ENCODE results near the gene SLC39A1.

SLC39A1 gene

DNA sequence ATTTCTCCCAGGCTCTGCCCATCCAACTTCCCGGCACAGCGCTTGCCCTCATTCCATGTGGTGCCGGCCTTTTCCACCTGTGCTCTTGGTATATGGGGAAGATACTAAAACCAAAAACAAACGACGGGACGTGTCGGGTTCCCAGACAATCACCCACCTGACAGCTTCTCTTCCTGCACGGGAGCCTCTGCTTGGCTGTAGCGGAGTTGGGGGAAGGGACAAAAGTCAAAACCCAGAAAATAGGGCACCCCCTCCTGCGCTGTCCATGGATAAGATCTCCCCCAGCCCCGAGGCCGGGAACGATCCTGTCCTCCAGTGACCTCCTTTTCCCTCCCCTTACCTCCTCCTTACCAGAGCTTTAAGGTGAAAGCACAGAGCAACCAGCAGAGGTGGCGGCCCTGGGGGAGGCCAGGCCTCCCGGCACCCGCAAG is 13.5 kb upstream of the SLC39A1 start:
- ATAC-seq, result peak in 1 of 2 donors; percentile 2

DNA sequence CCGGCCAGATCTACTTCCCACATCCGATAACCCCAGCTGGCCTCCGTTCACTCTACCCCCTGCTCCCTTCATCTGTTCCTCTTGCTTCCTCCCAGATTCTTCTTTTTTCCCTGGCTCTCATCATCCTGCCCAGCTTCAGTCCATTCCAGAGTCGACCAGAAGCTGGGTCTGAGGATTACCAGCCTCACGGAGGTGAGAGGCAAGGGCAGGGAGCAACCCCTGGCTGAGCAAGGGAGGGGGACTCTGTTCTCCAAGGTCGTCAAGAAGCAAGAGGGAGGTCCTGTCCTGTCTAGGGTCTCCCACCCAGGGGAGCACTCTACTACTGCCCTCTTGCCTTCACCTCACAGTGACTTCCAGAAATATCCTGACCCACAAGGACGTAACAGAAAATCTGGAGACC is 10.2 kb upstream of the SLC39A1 start:
- no peak for ATAC-seq

DNA sequence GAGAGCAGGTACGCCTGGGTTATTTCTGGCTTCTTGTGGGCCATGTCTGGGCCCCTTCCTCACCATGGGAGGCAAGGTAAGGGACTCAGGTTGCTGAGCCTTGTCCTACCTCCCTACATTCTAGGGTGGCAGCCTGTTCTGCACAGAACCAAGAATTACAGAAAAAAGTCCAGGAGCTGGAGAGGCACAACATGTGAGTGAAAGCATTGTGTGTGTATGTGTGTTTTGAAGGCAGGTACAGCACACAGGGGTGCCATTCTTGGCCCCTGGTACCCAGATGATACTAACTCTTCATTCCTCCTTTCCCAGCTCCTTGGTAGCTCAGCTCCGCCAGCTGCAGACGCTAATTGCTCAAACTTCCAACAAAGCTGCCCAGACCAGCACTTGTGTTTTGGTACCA is 9.7 kb upstream of the SLC39A1 start:
- no peak for ATAC-seq

DNA sequence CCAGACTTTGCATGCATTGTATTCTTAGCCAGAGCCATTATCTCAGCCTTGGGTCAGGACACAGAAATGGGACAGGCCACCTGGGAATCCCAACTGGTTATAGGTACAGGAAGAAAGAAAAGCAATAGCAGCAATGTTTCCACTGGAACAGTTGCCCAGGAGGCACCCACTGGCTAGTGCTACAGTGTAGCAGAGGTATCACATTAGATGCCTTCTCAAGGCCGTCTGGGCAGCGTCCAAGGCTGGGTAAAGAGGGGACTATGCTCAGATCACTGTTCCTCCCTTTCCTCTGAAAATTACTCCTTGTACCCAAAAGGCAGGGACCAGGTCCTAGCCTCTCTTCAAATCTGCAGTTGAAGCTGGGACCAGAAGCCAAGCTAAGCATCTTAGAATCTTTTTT is 7.0 kb upstream of the SLC39A1 start:
- no peak for ATAC-seq

DNA sequence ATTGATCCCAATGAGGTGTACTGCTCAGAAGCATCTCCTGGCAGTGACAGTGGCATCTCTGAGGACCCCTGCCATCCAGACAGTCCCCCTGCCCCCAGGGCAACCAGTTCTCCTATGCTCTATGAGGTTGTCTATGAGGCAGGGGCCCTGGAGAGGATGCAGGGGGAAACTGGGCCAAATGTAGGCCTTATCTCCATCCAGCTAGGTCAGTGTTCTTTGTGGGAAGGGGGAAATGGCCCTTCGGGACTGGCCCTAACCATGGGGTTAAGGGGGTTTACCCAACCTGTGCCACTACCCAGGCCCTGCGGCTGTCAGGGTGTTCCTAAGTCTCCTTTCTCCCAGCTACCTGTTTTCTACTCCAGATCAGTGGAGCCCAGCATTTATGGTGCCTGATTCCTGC is 5.6 kb upstream of the SLC39A1 start:
- ATAC-seq, result no peak

DNA sequence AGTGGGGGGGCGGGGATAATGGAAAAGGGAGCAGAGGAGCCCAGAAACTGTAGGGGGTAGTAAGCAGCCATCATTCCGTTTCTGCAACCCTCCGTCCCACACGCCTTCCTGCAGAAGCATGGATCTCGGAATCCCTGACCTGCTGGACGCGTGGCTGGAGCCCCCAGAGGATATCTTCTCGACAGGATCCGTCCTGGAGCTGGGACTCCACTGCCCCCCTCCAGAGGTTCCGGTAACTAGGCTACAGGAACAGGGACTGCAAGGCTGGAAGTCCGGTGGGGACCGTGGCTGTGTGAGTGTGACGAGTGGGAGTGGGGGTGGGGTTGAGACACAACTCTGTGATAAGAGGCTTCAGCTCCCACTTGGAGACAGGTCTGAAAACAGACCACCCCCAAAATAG is 5.1 kb upstream of the SLC39A1 start:
- ATAC-seq, result no peak

DNA sequence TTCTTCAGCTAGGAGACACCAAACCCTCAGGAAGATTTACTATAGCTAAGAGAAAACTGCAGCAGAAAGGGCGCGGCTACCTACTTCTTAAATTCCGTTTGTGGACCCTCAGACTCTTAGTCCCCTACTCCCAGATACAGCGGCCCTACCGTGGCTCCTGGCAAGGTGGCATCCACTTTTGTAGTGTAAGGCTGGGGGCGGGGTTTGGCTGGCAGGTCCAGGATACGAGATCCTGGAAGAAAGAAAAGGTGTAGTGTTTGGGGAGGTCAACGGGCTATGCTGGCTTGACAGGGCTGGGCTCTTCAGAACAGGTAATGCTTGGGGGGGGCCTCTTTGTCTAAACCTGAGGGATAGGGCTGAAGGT is 4.6 kb upstream of the SLC39A1 start:
- ATAC-seq, result no peak

DNA sequence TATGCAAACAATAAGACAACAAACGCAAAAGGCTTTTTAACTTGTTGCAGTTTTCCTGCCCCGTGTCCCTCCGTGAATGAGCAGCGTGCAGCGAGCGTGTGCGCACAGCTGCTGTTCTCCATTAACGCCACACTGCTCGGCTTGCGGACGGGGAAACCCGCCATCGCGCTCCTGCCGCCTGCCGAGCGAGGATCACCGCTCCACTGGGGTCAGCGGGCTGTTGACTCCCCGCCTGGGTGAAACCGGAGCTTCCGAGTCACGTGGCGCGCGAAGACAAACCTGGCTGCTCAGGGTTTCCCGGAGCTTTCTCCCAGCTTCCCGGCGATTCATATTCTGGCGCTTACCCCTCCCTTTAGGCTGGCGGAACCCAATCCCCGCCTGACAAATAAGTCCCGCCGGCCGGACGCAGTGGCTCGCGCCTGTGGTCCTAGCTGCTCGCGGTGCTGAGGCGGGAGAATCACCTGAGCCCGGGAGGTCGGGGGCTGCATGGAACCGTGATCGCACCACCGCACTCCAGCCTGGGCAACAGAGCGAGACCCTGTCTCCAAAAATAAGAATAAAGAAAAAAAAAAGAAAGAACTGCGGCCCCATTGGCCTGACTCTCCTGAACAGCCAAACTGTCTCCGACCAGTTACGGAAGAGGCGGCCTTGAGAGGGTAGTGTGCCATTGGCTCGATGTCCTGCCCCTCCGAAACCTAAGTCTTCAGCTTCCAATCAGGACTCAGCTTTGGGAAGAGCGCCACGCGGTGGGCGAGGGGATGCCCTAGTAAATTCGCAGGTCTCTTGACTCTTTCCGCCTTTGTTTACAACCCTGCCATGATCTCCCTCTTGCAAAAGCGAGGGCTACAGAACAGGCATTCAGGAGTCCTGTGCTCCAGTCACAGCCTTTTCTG is 4.0 kb upstream of the SLC39A1 start, which contains the start of gene CREB3L4:
Gene CREB3L4, plus strand, starts transcription at position 796 of the 893 bp plus-strand sequence. CDS start 624 bp downstream, outside the sequence.
- peak; percentile 88 to 91 for ATAC-seq

DNA sequence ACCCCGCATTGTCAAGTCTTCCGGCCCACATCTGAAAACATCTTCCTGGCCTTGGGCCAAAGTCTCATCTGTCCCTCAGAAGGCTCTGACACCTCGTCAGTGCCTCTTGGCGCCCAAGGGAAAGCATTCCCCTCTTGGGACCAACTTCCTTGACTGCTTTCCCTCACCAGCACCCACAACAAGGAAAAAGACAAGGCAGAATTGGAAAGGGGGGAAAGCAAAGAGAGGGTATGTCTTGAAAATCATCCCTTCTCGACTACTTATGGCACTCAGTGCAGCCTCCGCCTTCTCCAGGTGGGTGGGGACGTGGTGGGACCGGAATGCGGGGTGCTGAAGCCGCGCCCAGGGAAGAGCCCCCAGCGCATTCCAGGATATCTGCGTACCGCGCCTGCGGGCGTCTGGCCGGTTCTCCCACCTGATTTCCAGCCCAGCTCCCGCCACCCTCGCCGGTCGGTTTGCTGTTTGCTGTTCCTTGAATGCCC is 554 bp upstream of the SLC39A1 start:
- ATAC-seq, result no peak

DNA sequence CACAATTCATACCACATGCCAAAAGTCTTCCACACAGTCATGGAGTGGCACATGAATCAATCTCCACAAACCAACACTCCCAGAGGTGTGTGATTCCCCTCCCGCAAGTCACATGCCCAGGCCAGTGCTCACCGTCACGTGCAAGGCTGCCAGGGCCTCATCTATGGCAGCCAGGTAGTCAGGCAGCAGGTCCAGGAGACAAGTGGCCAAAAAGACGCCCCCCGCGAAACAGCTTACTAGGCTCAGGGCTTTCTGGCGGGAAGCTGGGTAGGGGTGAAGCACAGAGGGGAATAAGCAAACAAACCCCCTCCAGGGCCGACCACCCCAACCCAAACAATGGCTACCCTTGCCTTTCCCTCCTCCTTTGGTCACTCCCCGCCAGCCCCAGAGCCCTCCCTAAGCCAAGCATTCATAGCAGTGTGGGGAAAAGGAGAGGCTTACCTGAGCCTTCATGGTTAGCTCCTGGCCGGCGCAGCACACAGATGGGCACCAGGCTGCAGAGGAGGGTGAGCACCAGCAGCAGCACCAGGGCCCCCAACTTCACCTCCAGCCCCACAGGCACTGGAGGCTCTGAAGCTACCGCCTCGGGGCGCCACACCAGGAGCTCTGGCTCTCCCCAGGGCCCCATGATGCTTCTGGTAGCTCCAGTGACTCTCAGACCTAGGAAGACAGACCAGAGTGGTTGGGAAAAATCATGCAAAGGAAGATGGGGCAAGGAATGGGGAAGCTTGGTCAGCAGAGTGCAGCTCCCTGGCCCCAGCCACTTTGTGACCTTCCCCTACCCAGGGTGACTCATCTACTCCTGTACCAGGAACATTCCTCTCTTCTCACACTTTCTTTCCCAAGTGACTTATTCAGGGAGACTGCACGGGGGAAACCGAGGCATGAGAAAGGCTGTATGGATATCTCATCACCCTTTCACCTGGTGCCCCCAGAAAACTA is 978 bp downstream of the SLC39A1 start:
- ATAC-seq, result no peak

DNA sequence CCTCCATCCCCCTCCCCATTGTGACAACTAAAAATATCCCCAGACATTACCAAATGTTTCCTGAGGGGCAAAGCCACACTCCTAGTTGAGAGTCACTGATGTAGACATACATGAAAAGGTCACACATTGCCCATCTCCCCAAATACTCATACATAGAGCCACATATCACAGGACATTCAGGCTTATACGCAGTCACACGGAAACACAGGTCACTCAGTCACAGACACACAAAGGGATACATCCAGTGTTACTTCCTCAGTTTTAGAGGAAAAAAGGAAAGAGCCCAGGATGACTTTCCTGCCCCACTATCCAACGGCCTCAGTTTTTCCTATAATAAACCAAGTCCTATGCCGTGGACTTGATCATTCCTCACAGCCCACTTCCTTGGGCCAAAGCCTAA is 1.9 kb downstream of the SLC39A1 start:
- no peak for ATAC-seq

DNA sequence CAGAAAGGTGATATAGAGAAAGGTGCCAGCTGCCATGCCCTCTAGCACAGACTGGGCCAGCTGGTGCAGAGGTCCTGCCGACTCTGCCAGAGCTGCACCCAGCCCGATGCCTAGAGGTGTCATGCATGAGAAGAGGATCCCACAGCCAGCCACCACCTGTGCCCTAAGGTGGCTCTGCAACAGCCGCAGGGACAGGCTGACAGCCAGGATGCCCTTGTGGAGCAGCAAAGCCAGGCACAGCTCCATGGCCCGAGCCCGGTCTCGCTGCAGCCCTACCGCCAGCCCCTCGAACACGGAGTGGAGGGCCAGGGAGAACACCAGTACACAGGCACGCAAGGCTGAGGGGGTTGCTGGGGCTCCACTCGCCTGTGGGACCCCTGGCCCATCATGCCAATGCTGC is 3.1 kb downstream of the SLC39A1 start:
- no peak for ATAC-seq

DNA sequence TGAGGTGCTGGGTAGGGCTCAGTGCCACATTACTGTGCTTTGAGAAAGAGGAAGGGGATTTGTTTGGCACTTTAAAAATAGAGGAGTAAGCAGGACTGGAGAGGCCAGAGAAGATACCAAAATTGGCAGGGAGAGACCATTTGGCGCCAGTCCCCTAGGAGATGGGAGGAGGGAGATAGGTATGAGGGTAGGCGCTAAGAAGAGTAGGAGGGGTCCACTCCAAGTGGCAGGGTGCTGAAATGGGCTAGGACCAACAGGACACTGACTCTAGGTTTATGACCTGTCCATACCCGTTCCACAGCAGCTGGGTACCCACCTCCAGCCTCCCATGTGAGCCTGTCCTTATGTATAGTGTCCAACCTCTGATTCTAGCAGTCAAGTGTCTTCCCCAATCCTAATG is 3.9 kb downstream of the SLC39A1 start:
- ATAC-seq, result no peak

DNA sequence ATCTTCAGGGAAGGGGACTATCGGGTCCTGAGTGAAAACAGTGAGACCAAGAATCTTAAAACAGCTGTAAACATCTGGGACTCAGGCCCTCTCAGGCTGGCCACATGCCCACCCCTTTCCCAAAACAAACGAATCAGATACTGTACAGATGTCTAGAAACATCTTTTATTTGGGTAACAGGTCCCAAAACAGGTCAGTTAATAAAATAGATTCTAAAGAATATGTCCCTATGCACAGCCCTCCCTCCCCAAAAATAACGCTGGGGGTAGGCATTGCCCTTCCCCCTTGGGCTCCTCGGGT is 4.4 kb downstream of the SLC39A1 start:
- ATAC-seq, result no peak

DNA sequence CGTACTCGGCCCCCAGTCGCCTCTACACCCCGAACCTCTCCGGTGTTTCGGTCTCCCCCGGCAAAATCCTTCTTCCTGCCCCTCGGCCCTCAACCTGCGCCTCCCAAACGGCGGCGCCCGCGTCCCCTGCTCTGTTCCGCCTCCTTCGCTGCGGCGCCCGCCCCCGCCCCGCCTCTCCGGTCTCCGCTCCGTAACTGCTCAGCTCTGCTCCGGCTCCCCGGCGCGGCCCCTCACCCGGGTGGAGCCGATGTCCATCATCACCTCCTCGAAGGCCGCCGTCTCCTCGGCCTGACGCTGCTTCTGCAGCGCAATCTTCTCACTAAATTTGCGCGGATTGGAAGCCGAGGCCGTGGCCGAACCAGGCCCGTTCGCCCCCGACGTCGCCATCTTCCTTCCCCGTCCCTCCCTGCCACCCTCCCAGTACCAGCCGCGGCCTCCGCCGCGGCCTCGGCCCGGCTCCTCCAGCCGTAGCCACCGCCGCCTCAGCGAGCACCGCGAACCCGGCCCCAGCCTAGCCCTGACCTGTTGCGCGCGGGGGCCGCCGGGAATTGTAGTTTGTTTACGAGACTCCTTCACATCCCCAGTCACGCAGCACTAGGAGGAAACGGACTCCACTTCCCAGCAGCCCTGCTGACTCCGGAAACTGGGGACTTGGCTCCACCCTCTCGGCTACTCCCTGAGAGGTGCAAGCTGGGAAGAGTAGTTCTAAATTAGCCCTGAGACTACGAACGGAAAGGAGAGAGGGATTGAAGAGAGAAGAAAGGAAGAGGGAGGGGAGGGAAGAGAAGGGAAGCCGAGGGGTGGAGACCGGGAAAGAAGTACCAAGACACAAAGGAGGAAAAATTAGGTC is 5.0 kb downstream of the SLC39A1 start, which contains the start of gene CRTC2:
Gene CRTC2, minus strand, starts transcription at position 502 of the 850 bp plus-strand sequence. Its CDS starts 115 bp downstream, at position 387.
- peak; percentile 93 for ATAC-seq

DNA sequence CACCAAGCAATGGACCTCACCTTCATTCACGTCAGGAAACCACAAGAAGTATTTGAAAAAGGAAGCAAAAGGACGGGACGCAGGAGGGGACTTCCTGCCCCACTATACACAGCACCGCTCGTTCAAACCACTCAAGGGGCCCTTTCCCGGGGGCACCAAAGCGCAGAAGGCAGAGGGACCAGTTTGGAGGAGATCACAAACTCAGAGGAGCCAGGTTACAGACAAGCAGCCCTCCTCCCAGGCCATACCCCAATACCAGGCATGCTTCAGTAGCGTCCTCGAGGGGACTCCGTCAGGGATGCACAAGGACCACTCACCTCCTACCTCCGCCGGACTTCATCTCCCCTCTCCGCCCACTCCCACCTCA is 5.6 kb downstream of the SLC39A1 start:
- ATAC-seq, result peak; percentile 3 to 13

DNA sequence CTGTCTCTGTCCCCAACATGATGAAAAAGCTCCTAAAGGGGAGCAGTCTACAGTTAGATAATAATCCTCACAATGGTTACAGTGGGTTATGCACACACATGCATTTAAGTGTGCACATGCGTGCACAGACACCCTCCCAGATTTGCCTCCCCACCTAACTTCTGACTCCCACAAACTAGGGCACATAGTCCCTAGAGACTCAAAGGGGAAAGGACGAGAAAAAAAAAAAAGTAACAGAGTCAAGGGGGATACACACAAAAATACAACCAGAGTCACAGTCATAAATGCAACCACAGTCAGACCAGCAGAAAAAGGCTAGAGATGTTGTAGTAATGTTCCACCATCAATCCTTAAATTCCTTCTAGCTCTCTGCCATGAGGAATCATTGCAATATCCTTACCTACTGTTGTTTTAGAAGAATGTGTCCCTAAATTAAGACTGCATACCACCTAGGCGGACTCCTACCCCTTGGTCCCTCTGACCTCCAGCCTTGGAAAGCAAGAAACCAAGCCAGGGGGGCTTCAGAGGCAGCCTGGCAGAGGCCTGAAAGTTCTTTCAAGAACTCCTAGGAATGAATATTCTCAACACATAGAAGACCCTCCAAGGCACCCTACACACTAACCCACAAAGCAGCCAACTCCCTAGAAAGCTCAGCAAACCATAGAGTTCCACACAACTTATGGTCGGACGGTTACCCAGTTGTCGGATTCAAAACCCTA is 6.2 kb downstream of the SLC39A1 start:
- ATAC-seq, result no peak

DNA sequence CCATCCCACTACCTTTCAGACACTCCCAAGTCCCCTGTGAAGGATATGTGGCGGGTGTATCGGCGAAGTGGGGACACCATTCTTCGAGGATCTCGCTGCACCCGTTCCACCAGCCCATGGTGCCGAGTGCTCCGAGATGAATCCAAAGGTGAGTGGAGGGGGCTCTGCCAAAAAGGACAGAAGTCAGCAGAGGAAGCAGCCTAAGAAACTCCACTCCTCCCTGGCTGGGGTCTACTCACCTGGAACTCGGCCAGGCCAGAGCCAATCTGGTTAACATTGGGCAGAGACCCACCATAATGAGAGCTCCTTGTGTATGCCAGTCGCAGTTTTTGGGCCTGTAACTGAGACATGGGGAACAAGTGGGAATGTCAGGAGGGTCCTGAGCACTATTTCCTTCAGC is 8.5 kb downstream of the SLC39A1 start:
- ATAC-seq, result no peak

DNA sequence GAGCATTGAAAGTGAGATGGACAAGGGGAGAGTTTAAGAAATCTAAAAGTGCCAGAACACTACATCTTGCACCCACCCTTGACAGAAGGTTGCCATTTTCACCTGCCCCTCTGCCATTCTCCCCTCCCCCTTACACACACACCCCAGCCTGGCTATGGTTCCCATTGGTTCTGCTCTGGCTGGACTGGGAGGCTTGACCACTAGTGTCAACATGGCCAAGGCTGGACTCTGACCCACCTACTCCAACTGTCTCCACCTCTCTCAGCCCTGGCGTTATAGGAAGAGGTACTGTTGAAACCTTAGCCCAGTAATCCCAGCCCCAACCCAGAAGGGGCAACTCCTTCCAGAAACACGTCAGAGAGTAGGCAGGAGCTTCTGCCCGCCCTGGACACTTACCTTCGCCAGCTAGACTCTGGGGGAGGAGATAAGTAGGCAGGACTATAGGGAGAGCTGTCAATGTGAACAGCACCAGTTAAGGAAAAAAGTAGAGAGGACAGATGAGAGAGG is 9.4 kb downstream of the SLC39A1 start:
- no peak for ATAC-seq

DNA sequence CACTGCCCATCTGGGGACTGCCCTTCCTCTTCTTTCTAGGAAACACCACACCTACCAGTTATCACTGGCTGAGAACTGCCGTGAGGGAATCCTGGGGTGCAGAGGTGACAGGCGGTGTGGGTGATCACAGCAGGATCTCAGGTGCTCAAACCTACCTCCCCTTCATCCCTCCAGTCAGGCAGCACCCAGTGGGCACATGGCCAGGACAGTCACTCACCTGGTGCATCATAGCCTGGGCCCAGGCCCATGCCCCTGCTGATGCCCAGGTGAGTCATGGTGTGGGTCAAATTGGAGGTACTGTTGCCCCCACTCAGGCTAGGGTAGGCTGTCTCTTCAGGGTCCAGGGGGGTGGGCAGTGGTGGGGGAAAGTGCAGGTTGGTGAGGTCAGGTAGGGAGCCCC is 11.5 kb downstream of the SLC39A1 start:
- no peak for ATAC-seq

DNA sequence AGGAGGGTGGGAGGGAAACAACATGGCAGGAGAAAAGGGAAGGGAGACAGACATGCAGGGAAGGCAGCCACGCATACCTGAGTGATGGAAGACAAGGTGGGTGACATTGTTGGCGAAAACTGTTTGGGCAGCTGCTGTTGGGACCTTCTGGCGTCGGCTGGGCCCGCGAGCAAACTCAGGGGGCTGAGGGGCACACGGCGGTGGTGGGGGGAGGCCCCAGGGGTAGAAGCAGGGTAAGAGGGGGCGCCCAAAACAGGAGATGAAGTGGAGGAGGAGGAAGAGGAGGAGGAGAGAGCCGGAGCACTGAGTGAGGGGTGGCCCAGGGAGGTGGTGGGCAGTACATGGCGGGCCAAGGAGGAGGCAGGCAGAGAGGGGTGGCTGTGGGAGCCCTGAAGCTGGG is 12.2 kb downstream of the SLC39A1 start:
- ATAC-seq, result no peak

All from activated CD4-positive, CD25-positive, alpha-beta regulatory T cell treated with anti-CD3 and anti-CD28 coated beads, Interleukin-2, amount 50 U/mL, for 24 hours (primary cell).